Thymus (tissue), 11 donors: ENCODE results near the gene CARD11. TPM values are rescaled to one million over a fixed set of nuclear protein-coding genes. Genes with fewer than 3 reads are reported as not detected.

Source experiments
- DNase-seq, 9 donors: peaks; one replicate each; pipeline ENCODE4 v3.0.0-alpha.2; 2013; ENCODE audit warnings: low spot score in 9 of 9, low read depth in 6 of 9, missing footprints in 1 of 9
- H3K27ac ChIP-seq, 2 donors: one replicate each; pipeline ENCODE4 v1.5.1; 2013; ENCODE audit warnings: control low read depth in 1 of 2, low read depth in 1 of 2, low read length in 1 of 2, mild to moderate bottlenecking in 1 of 2, moderate library complexity in 1 of 2
- H3K27me3 ChIP-seq, 2 donors: one replicate each; pipeline ENCODE4 v1.5.1; 2013; ENCODE audit warnings: low read length in 1 of 2; ENCODE audit not compliant: control insufficient read depth in 2 of 2, insufficient read depth in 1 of 2
- H3K36me3 ChIP-seq, 2 donors: one replicate each; pipeline ENCODE4 v1.5.1; 2013; ENCODE audit warnings: low read length in 1 of 2, mild to moderate bottlenecking in 1 of 2, moderate library complexity in 1 of 2; ENCODE audit not compliant: control insufficient read depth in 2 of 2, insufficient read depth in 2 of 2
- H3K4me1 ChIP-seq, 2 donors: one replicate each; pipeline ENCODE4 v1.5.1; 2013; ENCODE audit warnings: low read length in 2 of 2; ENCODE audit not compliant: control insufficient read depth in 2 of 2, insufficient read depth in 2 of 2
- H3K4me3 ChIP-seq, 2 donors: one replicate each; pipeline ENCODE4 v1.5.1; 2013; ENCODE audit warnings: low read length in 2 of 2, control low read depth in 1 of 2, mild to moderate bottlenecking in 1 of 2
- H3K9me3 ChIP-seq, 2 donors: one replicate each; pipeline ENCODE4 v1.5.1; 2013; ENCODE audit warnings: low read length in 1 of 2, mild to moderate bottlenecking in 1 of 2; ENCODE audit not compliant: control insufficient read depth in 2 of 2, insufficient read depth in 1 of 2
- WGBS: extraction: QIAGEN DNeasy Blood & Tissue Kit; methylation state at CpG from one replicate; pipeline ENCODE4 v1.1.7; 2013; 5-methylcytosine and 5-hydroxymethylcytosine counted together
- polyA plus RNA-seq: library from polyadenylated mRNA; stranded (reverse); fragments of 200-250 nt; gene quantifications from one replicate; pipeline ENCODE4 v1.2.3, GENCODE V29; 2013
- total RNA-seq: library from RNA; stranded (reverse); fragments of 120-200 nt; gene quantifications from one replicate; pipeline ENCODE4 v1.2.4, GENCODE V29; 2013
- donor health status: healthy.

CARD11 gene
- total and polyA plus RNA-seq, 2 donors, result 7.2 to 19.4 TPM

DNA sequence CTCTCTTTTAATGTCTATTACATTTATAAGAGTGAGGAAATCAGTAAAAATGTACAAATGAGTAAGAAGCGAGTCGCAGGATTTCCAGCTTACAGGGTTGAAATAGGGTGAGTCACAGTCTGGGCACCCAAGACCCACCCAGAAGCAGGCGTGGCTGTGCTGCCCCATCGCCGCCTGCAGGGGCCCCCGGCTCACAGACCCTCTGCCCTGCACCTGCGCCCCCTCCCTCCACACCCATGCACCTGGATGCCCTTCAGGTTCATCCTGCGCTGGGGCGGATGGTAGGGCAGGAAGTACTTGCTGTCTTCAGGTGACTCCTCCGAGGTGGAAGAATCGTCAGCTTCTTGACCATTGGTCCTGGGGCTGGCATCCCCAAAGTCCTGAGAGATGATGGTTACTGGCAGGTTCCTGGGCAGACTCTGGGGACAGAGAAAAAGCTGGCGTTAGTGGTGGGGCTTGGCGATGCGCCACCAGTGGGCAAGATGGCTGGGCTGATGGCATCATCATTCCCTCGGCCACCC, 109.4 kb downstream of the CARD11 start:
- H3K27me3 ChIP-seq, result no peaks in the 10 kb centered on the region
- H3K27ac ChIP-seq, result no peak overlapping the region
- no peaks in the 10 kb centered on the region for H3K4me1 ChIP-seq
- no peaks in the 10 kb centered on the region for H3K9me3 ChIP-seq
- DNase-seq, result no peak
- H3K4me3 ChIP-seq, result no peak overlapping the region
- 90% methylated on average over 15 of the region's 15 CpGs for WGBS
- H3K36me3 ChIP-seq, result peaks cover 41 to 76% of the 10 kb centered on the region in 2 donors

DNA sequence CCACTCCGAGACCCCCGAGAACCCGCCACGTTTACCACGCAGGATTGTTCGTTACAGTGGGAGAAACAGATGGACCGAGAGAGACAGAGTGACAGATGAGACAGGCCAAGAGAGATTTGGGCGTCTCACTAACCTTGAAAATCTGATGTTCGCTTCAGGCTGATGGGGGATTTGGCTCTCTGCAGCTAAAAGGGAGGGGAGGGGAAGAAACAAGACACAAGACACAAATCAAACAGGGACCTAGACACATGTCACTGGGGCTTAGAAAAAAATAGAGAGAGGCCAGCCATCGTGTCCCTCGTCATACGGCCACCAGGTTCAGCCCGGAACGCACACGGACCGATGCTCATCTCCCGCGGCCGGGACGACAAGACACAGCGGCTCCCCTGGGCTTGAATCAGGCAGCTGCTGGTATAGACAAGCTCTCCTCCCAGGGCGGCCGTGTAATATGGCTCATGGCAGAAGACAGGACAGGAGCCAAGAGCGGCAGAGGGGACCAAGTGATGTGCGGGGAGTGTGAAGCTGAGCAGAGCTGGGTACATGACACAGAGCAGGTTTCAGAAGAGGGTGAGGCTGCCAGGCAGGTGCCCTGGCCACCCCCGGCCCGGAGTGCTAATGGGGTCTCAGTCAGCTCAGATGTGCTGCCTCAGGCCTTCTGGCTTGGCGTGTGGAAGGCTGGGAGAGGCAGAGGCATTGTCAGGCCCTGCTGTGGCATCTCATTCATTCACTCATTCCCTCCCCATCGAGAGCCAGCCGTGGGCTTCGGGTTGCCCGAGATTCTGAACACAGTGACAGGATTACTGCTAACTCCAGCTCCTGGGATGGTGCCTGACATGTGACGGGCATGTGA, 111.0 kb downstream of the CARD11 start:
- Histone ChIP-seq H3K4me1 (peaks cover 0 to under 1% of the 10 kb centered on the region in 2 donors), H3K4me3 (no peak overlapping the region), H3K36me3 (peaks cover 32 to 69% of the 10 kb centered on the region in 2 donors), H3K27me3 (no peaks in the 10 kb centered on the region), H3K9me3 (peaks cover 0 to under 1% of the 10 kb centered on the region in 2 donors), H3K27ac (no peak overlapping the region)
- WGBS, result 98% methylated on average over 33 of the region's 33 CpGs
- DNase-seq, result no peak

DNA sequence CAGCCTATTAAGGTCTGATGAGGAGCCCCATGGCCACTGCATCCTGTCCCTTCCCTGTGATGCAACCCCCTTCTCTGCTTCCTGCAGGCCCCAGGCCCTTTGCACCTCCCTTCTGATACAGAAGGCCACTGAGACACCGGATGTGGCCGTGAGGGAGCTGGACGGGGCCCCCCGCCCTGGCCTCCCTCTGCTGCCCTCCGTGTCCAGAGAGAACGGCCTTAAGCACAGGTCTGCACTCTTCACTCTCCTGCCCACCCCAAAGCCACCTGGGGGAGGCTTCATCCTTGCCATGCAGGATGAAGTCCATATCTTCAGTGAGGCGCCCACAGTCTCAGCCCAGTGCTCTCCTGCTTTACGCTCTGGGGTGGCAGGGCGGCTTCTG, 112.6 kb downstream of the CARD11 start:
- Histone ChIP-seq H3K27ac (no peak overlapping the region), H3K27me3 (no peaks in the 10 kb centered on the region), H3K36me3 (peaks cover 26 to 60% of the 10 kb centered on the region in 2 donors), H3K9me3 (peaks cover 0 to 3% of the 10 kb centered on the region in 2 donors), H3K4me3 (no peak overlapping the region), H3K4me1 (peaks cover 0 to 7% of the 10 kb centered on the region in 2 donors)
- WGBS, result over 99% methylated on average over 9 of the region's 9 CpGs
- DNase-seq, result no peak

DNA sequence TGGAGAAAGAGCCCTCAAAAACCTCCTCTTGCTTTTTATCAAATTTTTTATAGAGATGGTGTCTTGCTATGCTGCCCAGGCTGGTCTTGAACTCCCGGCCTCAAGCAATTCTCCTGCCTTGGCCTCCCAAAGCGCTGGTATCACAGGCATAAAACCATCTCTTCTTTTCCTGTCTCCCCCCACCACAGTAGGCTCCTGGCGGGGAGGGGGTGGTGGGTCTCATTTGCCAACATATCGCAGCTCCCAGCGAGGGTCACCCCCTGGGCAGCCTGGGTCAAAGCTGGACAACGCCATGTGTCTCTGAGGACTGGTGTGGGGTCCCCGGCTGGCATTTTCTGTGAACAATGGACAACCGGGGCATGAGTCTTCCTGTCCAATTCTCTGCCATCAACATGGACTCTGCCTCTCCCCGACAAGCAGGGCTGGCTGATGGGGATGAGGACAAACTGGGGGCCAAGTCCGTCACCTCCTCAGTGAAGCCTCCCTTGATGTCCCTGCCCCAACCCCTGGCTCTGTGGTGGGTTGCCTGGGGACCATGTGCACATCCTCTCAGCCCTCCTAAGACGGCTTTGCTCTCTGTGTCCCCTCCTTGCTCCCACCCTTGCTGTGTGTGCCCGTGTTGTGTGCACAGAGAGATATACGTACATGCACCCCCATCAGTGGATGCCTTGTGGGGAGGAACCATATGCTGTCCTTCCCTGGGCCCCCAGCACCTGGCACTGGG, 113.2 kb downstream of the CARD11 start:
- no peak for DNase-seq
- no peaks in the 10 kb centered on the region for H3K27me3 ChIP-seq
- 97% methylated on average over 13 of the region's 13 CpGs for WGBS

DNA sequence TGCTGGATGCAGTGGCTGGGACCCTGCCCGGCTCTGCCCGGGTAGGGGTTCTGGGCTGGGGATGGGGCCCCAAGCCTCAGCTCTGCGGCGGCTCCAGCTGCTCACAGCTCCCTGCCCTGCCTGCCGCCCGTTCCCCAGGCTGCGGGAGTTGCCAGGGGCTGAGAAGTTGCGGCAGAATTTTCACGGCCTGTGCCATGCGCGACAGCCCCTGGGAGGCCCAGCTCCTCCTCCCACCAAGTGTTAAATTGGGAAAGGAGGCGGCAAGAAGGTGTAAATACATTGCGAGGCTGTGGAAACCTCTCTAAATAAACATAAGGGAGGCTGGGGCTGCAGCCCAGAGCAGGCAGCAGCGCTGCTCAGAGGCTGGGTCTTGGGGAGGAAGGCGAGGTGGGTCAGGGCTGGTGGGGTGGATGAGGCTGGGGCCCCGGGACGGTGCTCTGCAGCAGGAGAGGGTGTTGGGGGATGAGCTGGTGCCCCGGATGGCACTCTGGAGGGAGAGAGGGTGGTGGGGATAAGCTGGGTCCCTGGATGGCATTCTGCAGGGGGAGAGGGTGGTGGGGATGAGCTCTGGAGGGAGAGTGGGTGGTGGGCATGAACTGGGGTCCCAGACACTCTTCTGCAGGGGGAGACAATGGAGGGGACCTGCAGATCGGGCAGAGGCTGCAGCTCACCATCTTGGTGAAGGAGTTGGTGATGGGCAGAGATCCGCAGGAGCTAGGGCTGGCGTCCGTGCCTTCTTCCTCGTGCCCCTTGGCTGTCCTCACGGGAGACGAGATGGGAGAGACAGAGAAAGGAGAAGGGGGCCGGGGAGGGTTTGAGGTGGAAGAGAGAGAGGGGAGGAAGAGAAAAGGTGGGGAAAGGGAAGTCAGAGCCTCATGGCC, 114.1 kb downstream of the CARD11 start:
- Histone ChIP-seq H3K9me3 (peaks cover 0 to 3% of the 10 kb centered on the region in 2 donors), H3K4me1 (peaks cover 0 to 10% of the 10 kb centered on the region in 2 donors), H3K27me3 (no peaks in the 10 kb centered on the region), H3K4me3 (no peak overlapping the region), H3K27ac (no peak overlapping the region), H3K36me3 (peaks cover 20 to 49% of the 10 kb centered on the region in 2 donors)
- no peak for DNase-seq
- 98% methylated on average over 26 of the region's 26 CpGs for WGBS

More for the DNA sequence above, 113.2 kb downstream of the CARD11 start:
- Histone ChIP-seq H3K36me3 (peaks cover 24 to 56% of the 10 kb centered on the region in 2 donors), H3K4me3 (no peak overlapping the region), H3K9me3 (peaks cover 0 to 3% of the 10 kb centered on the region in 2 donors), H3K4me1 (peaks cover 0 to 7% of the 10 kb centered on the region in 2 donors), H3K27ac (no peak overlapping the region)

DNA sequence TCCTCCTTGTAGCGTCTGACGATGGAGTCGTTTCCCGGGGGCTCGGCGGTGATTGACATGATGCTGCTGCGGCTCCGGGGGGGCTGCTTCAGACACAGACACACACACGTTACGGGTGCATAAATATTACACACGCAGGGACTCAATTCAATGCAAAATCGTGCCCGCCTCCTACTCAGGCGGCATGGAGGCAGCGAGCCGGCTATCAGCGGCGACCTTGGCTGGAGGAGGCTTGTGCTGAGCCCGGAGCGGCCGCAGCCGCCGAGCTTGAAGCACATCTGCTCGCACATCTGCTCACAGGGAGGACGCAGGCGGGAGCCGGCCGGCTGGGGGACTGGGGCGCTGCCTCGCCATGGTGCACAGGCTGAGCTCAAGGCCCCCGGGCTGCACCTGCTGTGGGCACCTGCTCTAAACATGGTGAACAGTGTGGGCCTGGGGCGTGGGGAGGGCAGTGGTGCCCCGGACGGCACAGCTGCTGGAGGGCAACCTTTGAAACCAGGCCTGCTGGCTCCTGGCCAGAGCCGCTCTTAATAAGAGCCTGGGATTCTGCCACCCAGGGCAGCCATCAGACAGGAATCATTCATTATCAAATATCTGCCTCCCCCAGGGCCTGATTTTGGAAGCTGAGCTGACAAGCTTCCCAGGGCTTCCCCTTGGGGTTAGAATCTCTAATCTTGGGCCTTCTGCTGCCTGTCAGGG, 114.9 kb downstream of the CARD11 start:
- H3K27ac ChIP-seq, result no peak overlapping the region
- WGBS, result 92% methylated on average over 35 of the region's 35 CpGs
- peaks cover 0 to 10% of the 10 kb centered on the region in 2 donors for H3K4me1 ChIP-seq
- H3K36me3 ChIP-seq, result peaks cover 17 to 49% of the 10 kb centered on the region in 2 donors
- H3K4me3 ChIP-seq, result no peak overlapping the region
- no peak for DNase-seq
- no peaks in the 10 kb centered on the region for H3K27me3 ChIP-seq
- H3K9me3 ChIP-seq, result peaks cover 0 to 3% of the 10 kb centered on the region in 2 donors

DNA sequence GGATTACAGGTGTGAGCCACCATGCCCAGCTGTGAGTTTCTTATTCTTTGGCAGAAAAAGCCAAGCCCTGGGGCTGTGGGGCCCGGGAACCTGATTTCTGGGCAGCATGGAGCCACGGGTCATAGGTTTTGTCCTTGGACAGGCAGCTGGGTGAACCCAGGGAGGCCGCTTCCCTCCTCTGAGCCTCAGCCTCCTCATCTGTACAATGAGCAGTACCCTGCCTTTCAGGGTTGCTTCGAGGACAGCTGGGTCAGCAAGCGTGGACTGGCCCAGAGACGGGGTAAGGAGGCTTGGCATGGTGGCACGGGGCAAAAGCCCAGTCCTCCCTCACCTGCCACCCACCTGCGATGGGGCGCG, 115.4 kb downstream of the CARD11 start:
- no peak for DNase-seq
- WGBS, result 99% methylated on average over 10 of the region's 10 CpGs

DNA sequence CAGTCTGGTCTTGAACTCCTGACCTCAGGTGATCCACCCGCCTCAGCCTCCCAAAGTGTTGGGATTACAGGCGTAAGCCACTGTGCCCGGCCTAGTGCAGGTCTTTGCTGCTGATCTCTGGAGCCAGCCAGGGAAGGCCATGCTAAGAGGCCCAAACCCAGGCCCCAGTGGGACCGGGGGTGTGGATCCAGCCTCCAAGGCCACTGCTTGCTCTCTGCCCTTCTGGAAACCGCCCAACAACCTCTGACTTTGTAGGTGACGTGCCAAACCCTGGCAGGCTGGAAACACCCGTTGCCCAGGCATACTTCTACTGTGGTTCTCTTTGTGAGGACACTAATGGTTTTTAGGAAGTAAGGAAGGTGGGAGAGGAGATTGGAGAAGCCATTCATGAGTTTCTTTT, 116.1 kb downstream of the CARD11 start:
- WGBS, result 91% methylated on average over 7 of the region's 7 CpGs
- peaks cover 25 to 54% of the 10 kb centered on the region in 2 donors for H3K36me3 ChIP-seq
- H3K4me1 ChIP-seq, result peaks cover 0 to 10% of the 10 kb centered on the region in 2 donors
- no peak overlapping the region for H3K27ac ChIP-seq
- no peak for DNase-seq
- H3K9me3 ChIP-seq, result peaks cover 0 to 3% of the 10 kb centered on the region in 2 donors
- H3K4me3 ChIP-seq, result no peak overlapping the region
- H3K27me3 ChIP-seq, result no peaks in the 10 kb centered on the region

More for the DNA sequence above, 115.4 kb downstream of the CARD11 start:
- peaks cover 0 to 10% of the 10 kb centered on the region in 2 donors for H3K4me1 ChIP-seq
- no peak overlapping the region for H3K4me3 ChIP-seq
- peaks cover 22 to 53% of the 10 kb centered on the region in 2 donors for H3K36me3 ChIP-seq
- no peaks in the 10 kb centered on the region for H3K27me3 ChIP-seq
- peaks cover 0 to 3% of the 10 kb centered on the region in 2 donors for H3K9me3 ChIP-seq
- H3K27ac ChIP-seq, result no peak overlapping the region
